ENCODE results near the gene SMAD3.

GRCh38 chr15:67019884-67020520 is 45.4 kb upstream of the SMAD3 start:
- TF ChIP-seq POLR2A (IDR thresholded peaks at IDR 0.05) (no peak), CTCF (IDR thresholded peaks at IDR 0.05) (no peak)
